Dermis blood vessel endothelial cell (primary cell): ENCODE data around the gene PTRHD1. TPM values are rescaled to one million over a fixed set of nuclear protein-coding genes. Genes with fewer than 3 reads are reported as not detected.
"Not testable (repeated sequence)": the region's sequence is repeated elsewhere in the genome, so short reads cannot be mapped to it uniquely, and the experiment has no call there.

ENCODE experiments used
- DNase-seq: peaks from one replicate; pipeline ENCODE4 v3.0.0; 2010
- total RNA-seq: library from RNA; depleted of rRNA; stranded (reverse); fragments of >200 nt; gene quantifications from 2 replicates; pipeline ENCODE4 v1.2.3, GENCODE V29; 2014

The PTRHD1 gene
- total RNA-seq, 1 donor from 2014 or later = 41.9 TPM

GRCh38 chr2:24806661-24807036 lies 13.5 kb upstream of the PTRHD1 start:
- no peak for DNase-seq

- DNase-seq = not testable (repeated sequence)
Measured at GRCh38 chr2:24805811-24806660, 12.8 kb upstream of the PTRHD1 start.

GRCh38 chr2:24800487-24800886 lies 7.3 kb upstream of the PTRHD1 start:
- DNase-seq = not testable (repeated sequence)

GRCh38 chr2:24797644-24798043 lies 4.5 kb upstream of the PTRHD1 start:
- no peak for DNase-seq

GRCh38 chr2:24793761-24794435 lies 707 bp upstream of the PTRHD1 start:
- DNase-seq = peak; percentile 63

- DNase-seq = no peak
Measured at GRCh38 chr2:24792542-24792873, 683 bp downstream of the PTRHD1 start.

GRCh38 chr2:24791452-24791851 lies 1.7 kb downstream of the PTRHD1 start:
- no peak for DNase-seq

- DNase-seq = no peak
Measured at GRCh38 chr2:24788816-24789215, 4.4 kb downstream of the PTRHD1 start.

- DNase-seq = no peak
Measured at GRCh38 chr2:24787532-24787931, 5.7 kb downstream of the PTRHD1 start.

GRCh38 chr2:24785671-24786321 lies 7.4 kb downstream of the PTRHD1 start:
- DNase-seq = no peak

- DNase-seq = no peak
Measured at GRCh38 chr2:24783641-24784040, 9.6 kb downstream of the PTRHD1 start.

GRCh38 chr2:24779116-24779515 lies 14.1 kb downstream of the PTRHD1 start:
- DNase-seq = no peak

GRCh38 chr2:24774373-24774772 lies 18.8 kb downstream of the PTRHD1 start:
- no peak for DNase-seq

- no peak for DNase-seq
Measured at GRCh38 chr2:24771764-24772586, 21.2 kb downstream of the PTRHD1 start.

GRCh38 chr2:24771061-24771460 lies 22.1 kb downstream of the PTRHD1 start:
- DNase-seq = no peak

- DNase-seq = no peak
Measured at GRCh38 chr2:24768601-24769000, 24.6 kb downstream of the PTRHD1 start.

- no peak for DNase-seq
Measured at GRCh38 chr2:24768013-24768412, 25.2 kb downstream of the PTRHD1 start.

- no peak for DNase-seq
Measured at GRCh38 chr2:24766609-24767008, 26.6 kb downstream of the PTRHD1 start.

- DNase-seq = no peak
Measured at GRCh38 chr2:24763843-24764242, 29.3 kb downstream of the PTRHD1 start.

GRCh38 chr2:24762518-24762917 lies 30.7 kb downstream of the PTRHD1 start:
- no peak for DNase-seq

- DNase-seq = no peak
Measured at GRCh38 chr2:24761866-24762265, 31.3 kb downstream of the PTRHD1 start.

- no peak for DNase-seq
Measured at GRCh38 chr2:24756789-24757188, 36.4 kb downstream of the PTRHD1 start.
